Gastrocnemius medialis (tissue), 4 donors: Measurements from ENCODE around the gene KLHL29.

Source experiments
- CTCF ChIP-seq, 5 experiments: fragments of 450-650 bp in 3 of 5; fragments of 200-600 bp in 2 of 5; sonication (generic) in 2 of 5; IDR thresholded peaks in 4 of 5; conservative IDR thresholded peaks in 1 of 5; 1 replicate in 4 of 5; 2 replicates in 1 of 5; pipeline ENCODE4 v1.5.1; 2016 to 2019; ENCODE audit warnings: antibody characterized with exemption in 5 of 5, mild to moderate bottlenecking in 3 of 5, moderate library complexity in 3 of 5
- POLR2A ChIP-seq, 2 donors: fragments of 450-650 bp; IDR thresholded peaks; one replicate each; pipeline ENCODE4 v1.6.1; 2017; ENCODE audit warnings: antibody characterized with exemption in 2 of 2, mild to moderate bottlenecking in 2 of 2, moderate library complexity in 2 of 2

DNA sequence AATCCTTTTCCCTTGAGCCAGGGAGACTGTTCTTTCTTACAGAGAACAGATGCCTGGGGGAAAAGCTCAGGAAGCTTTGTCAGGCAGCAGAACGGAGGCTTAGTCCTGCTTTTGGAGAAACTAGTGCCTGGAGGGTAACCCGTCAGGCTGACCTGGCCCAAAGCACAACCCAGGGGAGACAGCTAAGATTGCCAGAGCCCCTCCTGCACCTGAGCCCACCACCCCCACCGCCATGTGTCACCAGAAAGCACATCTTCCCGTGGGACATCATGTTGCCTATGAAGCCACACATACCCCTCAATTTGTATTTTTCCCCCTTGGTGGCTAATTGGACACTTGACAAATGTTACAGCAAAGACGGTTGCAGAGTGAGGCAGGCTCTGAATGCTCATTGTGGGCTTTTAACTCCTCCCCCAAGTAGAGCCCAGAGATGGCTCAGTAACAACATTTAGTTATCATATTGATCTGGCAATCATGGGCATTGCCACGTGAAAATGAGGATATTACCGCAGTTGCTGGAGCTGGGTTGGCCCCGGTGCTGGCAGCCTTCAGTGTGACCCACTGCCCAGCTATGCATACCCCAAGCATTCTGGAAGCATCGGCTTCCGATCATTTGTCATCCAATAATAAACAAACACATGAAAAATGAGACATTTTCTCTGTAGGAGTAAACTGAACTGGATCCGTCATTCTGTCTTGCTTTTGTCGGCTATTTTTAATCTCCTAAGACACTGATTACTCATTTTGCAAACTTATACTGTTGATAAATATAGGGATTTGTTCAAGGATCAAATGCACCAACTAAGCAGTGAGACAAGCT, 312.5 kb downstream of the KLHL29 start:
- TF ChIP-seq CTCF (IDR thresholded peaks at IDR 0.05 in 4 of 5, conservative IDR thresholded peaks at IDR 0.05 in 1 of 5) (no peak), POLR2A (IDR thresholded peaks at IDR 0.05) (no peak)
